Psoas muscle (tissue), 8 donors: ENCODE results near the gene RASAL2. TPM values are rescaled to one million over a fixed set of nuclear protein-coding genes. Genes with fewer than 3 reads are reported as not detected.
"Not testable (repeated sequence)": the region's sequence is repeated elsewhere in the genome, so short reads cannot be mapped to it uniquely, and the experiment has no call there.

Experiments
- ATAC-seq, 4 donors: fragments of 200-7000 bp; cut with Tn5 transposase; one replicate each; pipeline ENCODE4 v1.9.1; 2020; ENCODE audit warnings: moderate library complexity in 3 of 4, mild to moderate bottlenecking in 2 of 4
- DNase-seq, 2 donors: peaks; one replicate each; pipeline ENCODE4 v3.0.0-alpha.2; 2020
- H3K27ac ChIP-seq: fragments of 200-600 bp; one replicate; pipeline ENCODE4 v1.8.0; 2022
- H3K27me3 ChIP-seq, 3 donors: fragments of 200-600 bp in 1 of 3; one replicate each; pipeline versions ENCODE4 v1.6.1 to v1.8.0; 2013 to 2022; ENCODE audit warnings: low read length in 2 of 3, mild to moderate bottlenecking in 2 of 3, moderate library complexity in 1 of 3; ENCODE audit not compliant: insufficient read depth in 3 of 3
- H3K36me3 ChIP-seq, 2 donors: fragments of 200-600 bp in 1 of 2; one replicate each; pipeline versions ENCODE4 v1.6.1 to v1.8.0; 2013 to 2022; ENCODE audit warnings: low read depth in 1 of 2, mild to moderate bottlenecking in 1 of 2, moderate library complexity in 1 of 2; ENCODE audit not compliant: insufficient read depth in 1 of 2
- H3K4me1 ChIP-seq: fragments of 200-600 bp; one replicate; pipeline ENCODE4 v1.8.0; 2022
- H3K4me3 ChIP-seq: fragments of 200-600 bp; one replicate; pipeline ENCODE4 v1.8.0; 2022; ENCODE audit warnings: mild to moderate bottlenecking
- H3K9me3 ChIP-seq: fragments of 200-600 bp; one replicate; pipeline ENCODE4 v1.8.0; 2022
- CTCF ChIP-seq: fragments of 200-600 bp; IDR thresholded peaks from one replicate; pipeline ENCODE4 v1.8.0; 2022; ENCODE audit warnings: antibody characterized with exemption
- WGBS, 3 donors: extraction: QIAGEN DNeasy Blood & Tissue Kit; methylation state at CpG; one replicate each; pipeline versions ENCODE4 v1.1.6 to v1.1.7; 2013; 5-methylcytosine and 5-hydroxymethylcytosine counted together
- intact Hi-C, 2 donors: fragments of 100-400 bp; cut with DNase I; formaldehyde crosslinking; loops; one replicate each; pipeline versions ENCODE4 v1.11.0 to v1.14.2; 2022
- polyA plus RNA-seq, 3 donors: library from polyadenylated mRNA; stranded (reverse); fragments of 200-250 nt; gene quantifications; one replicate each; pipeline ENCODE4 v1.2.3, GENCODE V29; 2013
- total RNA-seq, 4 donors: library from RNA; stranded (reverse); fragmentation: NEBNext Ultra II Directional in 2 of 4; extraction: Animal tissue kit (Norgen Biotek cat#: 25700) in 2 of 4; gene quantifications; one replicate each; pipeline versions ENCODE4 v1.2.1 to v1.2.4, GENCODE V29; 2021 to 2023
- donor health status: healthy with polysubstance abuse.
- donor health status: DM: no; HTN: no; CAD: no; lungs with moderate emphysema.
- donor health status: Bipolar disorder and iron deficiency.
- donor health status: healthy.
- donor health status: DM: yes; HTN: yes; CAD: no.
- donor health status: DM: no; HTN: no; CAD: no.
- donor health status: DM: no; HTN: no; CAD: no.
- donor health status: DM: yes; HTN: yes; CAD: no.

RASAL2 gene
- total and polyA plus RNA-seq, 7 donors, result 1.9 to 42.1 (median 5.5) TPM

DNA sequence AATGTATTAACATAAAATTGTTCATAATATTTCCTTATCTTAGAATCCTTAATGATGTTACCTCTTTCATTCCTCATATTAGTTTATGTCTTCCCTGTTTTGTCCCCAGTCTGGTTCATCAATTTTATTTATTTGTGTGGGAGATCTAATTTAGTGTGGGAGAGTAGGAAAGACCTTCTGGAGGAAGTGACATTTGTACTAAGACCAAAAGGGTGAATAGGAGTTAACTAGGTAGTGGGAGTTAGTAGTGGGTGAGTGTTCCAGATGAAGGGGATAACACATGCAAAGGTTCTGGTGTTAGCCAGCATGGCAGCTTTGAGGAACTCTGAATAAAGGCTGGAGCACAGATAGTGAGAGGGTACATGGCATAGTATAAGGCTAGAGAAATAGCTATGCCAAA lies 21.4 kb downstream of the RASAL2 start:
- no peak for DNase-seq
- H3K9me3 ChIP-seq, result no peaks in the 10 kb centered on the region
- no peaks in the 10 kb centered on the region for H3K4me1 ChIP-seq
- no peak overlapping the region for H3K4me3 ChIP-seq
- H3K36me3 ChIP-seq, result peaks cover 0 to 3% of the 10 kb centered on the region in 2 donors
- no peak for TF ChIP-seq CTCF
- ATAC-seq, result no peak
- no peaks in the 10 kb centered on the region for H3K27me3 ChIP-seq
- intact Hi-C loops, result no loop called here
- no peak overlapping the region for H3K27ac ChIP-seq

DNA sequence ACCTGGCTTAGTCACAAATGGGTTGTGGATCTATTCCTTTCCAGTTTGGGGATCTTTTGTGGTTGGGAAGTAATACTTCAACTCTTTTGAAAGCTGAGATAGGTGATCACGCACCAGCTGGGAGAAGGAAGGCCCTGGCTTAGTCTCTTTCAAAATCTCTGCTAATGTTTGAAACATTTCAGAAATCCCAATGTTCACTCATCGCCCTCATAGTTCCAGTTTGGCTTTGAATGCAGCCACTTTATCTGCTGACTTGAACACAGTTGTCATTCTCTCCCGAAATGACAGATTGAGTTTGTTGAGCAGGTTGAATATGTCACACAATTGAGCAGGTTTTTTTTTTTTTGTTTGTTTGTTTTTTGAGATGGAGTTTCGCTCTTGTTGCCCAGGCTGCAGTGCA lies 24.6 kb downstream of the RASAL2 start:
- Histone ChIP-seq H3K4me1 (peaks cover 10% of the 10 kb centered on the region), H3K4me3 (no peak overlapping the region), H3K9me3 (no peaks in the 10 kb centered on the region), H3K27ac (no peak overlapping the region), H3K36me3 (peaks cover 0 to 3% of the 10 kb centered on the region in 2 donors), H3K27me3 (no peaks in the 10 kb centered on the region)
- intact Hi-C loops, result no loop called here
- 95 to 99% (median 99%) methylated on average over 4 of the region's 4 CpGs for WGBS, 3 donors
- TF ChIP-seq CTCF, result no peak
- ATAC-seq (no peak), DNase-seq (no peak)

DNA sequence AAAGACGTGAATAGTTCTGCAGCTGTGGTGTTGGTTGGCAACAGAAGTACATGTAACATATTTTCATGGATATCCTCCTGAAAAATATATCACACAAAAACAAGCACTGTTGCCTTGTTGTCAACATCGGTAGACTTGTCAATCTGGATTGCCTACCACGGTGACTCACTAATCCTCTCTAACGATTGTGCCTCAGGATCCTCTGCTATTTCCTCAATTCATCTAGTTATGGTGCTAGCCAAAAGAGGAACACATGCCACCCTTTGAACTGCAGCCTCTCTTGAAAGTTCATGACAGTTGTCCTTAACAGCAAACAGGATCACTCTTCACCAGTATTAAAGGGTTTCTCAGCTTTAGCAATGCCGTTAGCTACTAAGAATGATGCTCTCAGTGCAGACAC lies 25.7 kb downstream of the RASAL2 start:
- no peak for ATAC-seq
- Histone ChIP-seq H3K9me3 (no peaks in the 10 kb centered on the region), H3K4me1 (peaks cover 10% of the 10 kb centered on the region), H3K27me3 (no peaks in the 10 kb centered on the region), H3K36me3 (peaks cover 0 to 3% of the 10 kb centered on the region in 2 donors), H3K27ac (no peak overlapping the region), H3K4me3 (no peak overlapping the region)
- no peak for DNase-seq
- WGBS, 3 donors, result 72 to 78% (median 74%) methylated on average over 5 of the region's 5 CpGs
- no peak for TF ChIP-seq CTCF
- intact Hi-C loops, result no loop called here

DNA sequence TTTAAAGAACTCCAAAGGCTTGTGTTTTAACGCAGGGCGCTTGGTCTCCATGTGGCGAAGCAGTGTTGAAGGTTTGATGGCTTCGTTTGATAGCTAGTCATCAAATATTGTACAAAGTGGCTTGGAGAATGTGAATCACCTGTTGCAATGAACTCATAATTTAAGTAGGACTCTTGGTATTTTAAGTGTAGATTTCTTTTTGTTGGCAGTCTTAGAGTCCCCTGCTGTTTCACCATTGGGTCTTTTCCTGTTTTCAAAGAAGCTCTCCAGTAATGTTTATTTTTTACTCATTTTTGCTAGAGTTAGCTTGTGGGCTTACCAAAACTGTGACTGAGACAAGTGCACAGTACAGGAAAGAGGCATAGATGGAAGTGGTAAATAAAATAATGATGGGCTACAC lies 26.2 kb downstream of the RASAL2 start:
- WGBS, 3 donors, result 94 to 95% (median 95%) methylated on average over 4 of the region's 4 CpGs

DNA sequence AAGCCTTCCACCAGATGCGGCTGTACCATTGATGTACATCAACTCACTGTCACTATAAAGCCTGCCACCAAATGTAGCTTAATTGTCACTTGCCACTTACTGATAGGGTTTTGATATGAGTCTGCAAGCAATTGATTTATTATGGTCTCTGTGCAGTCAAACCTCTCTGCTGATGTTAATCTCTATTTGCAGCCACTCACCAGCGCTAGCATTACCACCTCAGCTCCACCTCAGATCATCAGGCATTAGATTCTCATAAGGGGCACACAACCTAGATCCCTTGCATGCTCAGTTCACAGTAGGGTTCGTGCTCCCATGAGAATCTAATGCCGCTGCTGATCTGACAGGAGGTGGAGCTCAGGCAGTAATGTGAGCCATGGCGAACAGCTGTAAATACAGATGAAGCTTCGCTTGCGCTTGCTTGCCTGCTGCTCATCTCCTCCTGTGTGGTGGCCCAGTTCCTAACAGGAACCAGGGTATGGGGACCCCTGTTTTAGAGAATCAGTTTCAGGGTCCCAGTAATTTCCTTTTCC lies 26.7 kb downstream of the RASAL2 start:
- H3K27me3 ChIP-seq, H3K36me3 ChIP-seq, H3K4me3 ChIP-seq, DNase-seq, H3K27ac ChIP-seq, ATAC-seq, H3K9me3 ChIP-seq, intact Hi-C loops: not testable (repeated sequence)
- peaks cover 10% of the 10 kb centered on the region for H3K4me1 ChIP-seq
- WGBS, 3 donors, result 77 to 83% (median 83%) methylated on average over 7 of the region's 7 CpGs

More for the DNA sequence above, 26.2 kb downstream of the RASAL2 start:
- Histone ChIP-seq H3K36me3 (peaks cover 0 to 3% of the 10 kb centered on the region in 2 donors), H3K4me1 (peaks cover 10% of the 10 kb centered on the region), H3K9me3 (no peaks in the 10 kb centered on the region), H3K27ac (no peak overlapping the region), H3K4me3 (no peak overlapping the region), H3K27me3 (no peaks in the 10 kb centered on the region)
- intact Hi-C loops, result no loop called here
- DNase-seq, result no peak
- no peak for TF ChIP-seq CTCF
- no peak for ATAC-seq
